ENCODE data around the gene FMNL2. TPM values are rescaled to one million over a fixed set of nuclear protein-coding genes. Genes with fewer than 3 reads are reported as not detected.

Gene FMNL2
- total RNA-seq, 1 experiment from 2014 or later, result 28.1 TPM

GRCh38 chr2:152410165-152410597, 75.2 kb downstream of the FMNL2 start:
- H2AFZ ChIP-seq (ENCODE audit: low read depth, low read length, poor library complexity, severe bottlenecking), result no peak overlapping the region
- no peaks in the 10 kb centered on the region; the same call in 1 of the 2 replicates for H3K9me2 ChIP-seq (ENCODE audit: insufficient read depth)
- no peaks in the 10 kb centered on the region for H3K36me3 ChIP-seq (ENCODE audit: control insufficient read depth in 1 of 2, insufficient read depth in 2 of 2, low read length in 2 of 2)
- ChIA-PET CTCF (interaction anchor here (0.8 kb wide), 1 partner anchor 14 kb away, joined by 3 read pairs; no protein-coding TSS in a partner anchor), POLR2A (no interaction called here), RAD21 (ENCODE audit: low non-redundant PET in 1 of 2, low total read pairs in 2 of 2, uncharacterized antibody in 2 of 2, unreplicated experiment in 2 of 2) (no interaction called here)
- DNase-seq (ENCODE audit: low read depth, low spot score), result no peak
- no peak overlapping the region for H3K4me2 ChIP-seq (ENCODE audit: low read length)
- peaks cover 17 to 61% of the 10 kb centered on the region in 2 experiments for H3K4me1 ChIP-seq (ENCODE audit: control insufficient read depth in 1 of 2, insufficient read depth in 2 of 2, low read length in 2 of 2)
- no TSS peak for BruUV-seq (replicated peaks)
- H4K20me1 ChIP-seq (ENCODE audit: insufficient read depth), result no peaks in the 10 kb centered on the region
- H3K9ac ChIP-seq (ENCODE audit: low read length), result no peak overlapping the region
- ATAC-seq, result no peak
- H3K27ac ChIP-seq (ENCODE audit: low read depth, low read length), result no peak overlapping the region
- TF ChIP-seq ZBTB33 (IDR thresholded peaks at IDR 0.05; ENCODE audit: extremely low read depth, insufficient replicate concordance, low read length) (no peak), MAX (IDR thresholded peaks at IDR 0.05) (no peak)
- peaks cover 58% of the 10 kb centered on the region for H3K79me2 ChIP-seq (ENCODE audit: insufficient read depth, low read length)
- H3K4me3 ChIP-seq (replicated peaks in 1 of 2; ENCODE audit: low read depth in 1 of 2, low read length in 2 of 2), result no peak overlapping the region
- no peaks in the 10 kb centered on the region for H3K27me3 ChIP-seq (ENCODE audit: insufficient read depth, low read length)
- no peaks in the 10 kb centered on the region for H3K9me3 ChIP-seq (ENCODE audit: control insufficient read depth in 1 of 2, insufficient read depth in 1 of 2, low read depth in 1 of 2, low read length in 2 of 2)
- intact Hi-C loops (cut with micrococcal nuclease), result no loop called here

GRCh38 chr2:152411154-152411553, 76.2 kb downstream of the FMNL2 start:
- Histone ChIP-seq H3K4me2 (ENCODE audit: low read length) (no peak overlapping the region), H3K9me3 (ENCODE audit: control insufficient read depth in 1 of 2, insufficient read depth in 1 of 2, low read depth in 1 of 2, low read length in 2 of 2) (no peaks in the 10 kb centered on the region), H3K79me2 (ENCODE audit: insufficient read depth, low read length) (peaks cover 49% of the 10 kb centered on the region), H4K20me1 (ENCODE audit: insufficient read depth) (no peaks in the 10 kb centered on the region), H3K4me3 (replicated peaks in 1 of 2; ENCODE audit: low read depth in 1 of 2, low read length in 2 of 2) (no peak overlapping the region), H3K27ac (ENCODE audit: low read depth, low read length) (no peak overlapping the region), H2AFZ (ENCODE audit: low read depth, low read length, poor library complexity, severe bottlenecking) (no peak overlapping the region), H3K36me3 (ENCODE audit: control insufficient read depth in 1 of 2, insufficient read depth in 2 of 2, low read length in 2 of 2) (no peaks in the 10 kb centered on the region), H3K27me3 (ENCODE audit: insufficient read depth, low read length) (no peaks in the 10 kb centered on the region), H3K4me1 (ENCODE audit: control insufficient read depth in 1 of 2, insufficient read depth in 2 of 2, low read length in 2 of 2) (peaks cover 15 to 58% of the 10 kb centered on the region in 2 experiments), H3K9me2 (ENCODE audit: insufficient read depth) (no peaks in the 10 kb centered on the region), H3K9ac (ENCODE audit: low read length) (no peak overlapping the region)
- intact Hi-C loops (cut with micrococcal nuclease), result no loop called here
- ATAC-seq (no peak), DNase-seq (ENCODE audit: low read depth, low spot score) (no peak)
- RAD21 ChIA-PET (ENCODE audit: low non-redundant PET in 1 of 2, low total read pairs in 2 of 2, uncharacterized antibody in 2 of 2, unreplicated experiment in 2 of 2), result no interaction called here
- POLR2A ChIA-PET, result interaction anchor here (1.0 kb wide), 1 partner anchor 11 kb away, joined by 3 read pairs; no protein-coding TSS in a partner anchor
- CTCF ChIA-PET, result no interaction called here
- no peak for TF ChIP-seq ZNF274 (IDR thresholded peaks at IDR 0.05; ENCODE audit: low read depth, low read length)
- no peak for TF ChIP-seq CBX3 (IDR thresholded peaks at IDR 0.05; ENCODE audit: low read depth)
- no TSS peak for BruUV-seq (replicated peaks)

Data from HCT116 (cell line).